Activated CD4-positive, alpha-beta T cell treated with anti-CD3 and anti-CD28 coated beads, Interleukin-2, amount 50 U/mL, for 1 hour (primary cell): Measurements from ENCODE around the gene XRCC1.

Experiments used
- DNase-seq: peaks from one replicate; pipeline ENCODE4 v3.0.0-alpha.2; 2020

Gene XRCC1

GRCh38 chr19:43507880-43508279, 67.4 kb downstream of the XRCC1 start:
- DNase-seq: no peak

- DNase-seq: no peak
Observed at GRCh38 chr19:43506629-43507028, 68.7 kb downstream of the XRCC1 start.

DNA sequence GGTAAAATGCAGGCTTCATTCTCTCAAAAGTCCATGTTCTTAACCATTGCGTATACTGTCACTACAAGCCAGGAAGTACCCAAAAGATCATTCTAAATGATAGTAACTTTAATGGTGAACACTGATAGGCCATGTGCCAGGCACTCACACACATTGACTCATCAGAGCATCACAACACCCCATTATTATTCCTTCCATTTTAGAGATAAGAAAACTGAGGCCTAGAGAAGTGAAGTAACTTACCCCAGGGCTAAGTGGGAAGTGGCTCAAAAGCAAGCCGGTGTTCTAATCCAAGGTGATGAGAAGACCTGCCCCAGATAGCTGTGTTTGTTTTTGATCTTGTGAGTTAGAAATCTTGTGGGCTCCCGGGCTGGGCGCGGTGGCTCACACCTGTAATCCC, 69.4 kb downstream of the XRCC1 start:
- no peak for DNase-seq

DNA sequence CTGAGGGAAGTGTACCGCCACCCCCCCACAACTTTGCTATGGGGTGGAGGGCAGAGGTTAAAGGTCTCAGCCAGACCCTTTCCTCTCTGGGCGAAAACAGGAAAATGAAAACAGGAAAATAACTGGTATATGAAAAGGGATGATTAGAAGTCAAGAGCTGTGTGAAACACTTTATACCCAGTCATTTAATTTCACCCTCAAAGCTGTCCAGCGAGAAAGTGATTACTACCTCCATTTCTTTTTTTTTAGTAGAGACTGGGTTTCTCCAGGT, 70.2 kb downstream of the XRCC1 start:
- DNase-seq: no peak

GRCh38 chr19:43504426-43505185, 70.7 kb downstream of the XRCC1 start, which contains the start of gene PHLDB3:
Gene PHLDB3 (minus strand): TSS chr19:43504746. CDS start chr19:43504118, 628 bp downstream.
- DNase-seq: peak; percentile 49

DNA sequence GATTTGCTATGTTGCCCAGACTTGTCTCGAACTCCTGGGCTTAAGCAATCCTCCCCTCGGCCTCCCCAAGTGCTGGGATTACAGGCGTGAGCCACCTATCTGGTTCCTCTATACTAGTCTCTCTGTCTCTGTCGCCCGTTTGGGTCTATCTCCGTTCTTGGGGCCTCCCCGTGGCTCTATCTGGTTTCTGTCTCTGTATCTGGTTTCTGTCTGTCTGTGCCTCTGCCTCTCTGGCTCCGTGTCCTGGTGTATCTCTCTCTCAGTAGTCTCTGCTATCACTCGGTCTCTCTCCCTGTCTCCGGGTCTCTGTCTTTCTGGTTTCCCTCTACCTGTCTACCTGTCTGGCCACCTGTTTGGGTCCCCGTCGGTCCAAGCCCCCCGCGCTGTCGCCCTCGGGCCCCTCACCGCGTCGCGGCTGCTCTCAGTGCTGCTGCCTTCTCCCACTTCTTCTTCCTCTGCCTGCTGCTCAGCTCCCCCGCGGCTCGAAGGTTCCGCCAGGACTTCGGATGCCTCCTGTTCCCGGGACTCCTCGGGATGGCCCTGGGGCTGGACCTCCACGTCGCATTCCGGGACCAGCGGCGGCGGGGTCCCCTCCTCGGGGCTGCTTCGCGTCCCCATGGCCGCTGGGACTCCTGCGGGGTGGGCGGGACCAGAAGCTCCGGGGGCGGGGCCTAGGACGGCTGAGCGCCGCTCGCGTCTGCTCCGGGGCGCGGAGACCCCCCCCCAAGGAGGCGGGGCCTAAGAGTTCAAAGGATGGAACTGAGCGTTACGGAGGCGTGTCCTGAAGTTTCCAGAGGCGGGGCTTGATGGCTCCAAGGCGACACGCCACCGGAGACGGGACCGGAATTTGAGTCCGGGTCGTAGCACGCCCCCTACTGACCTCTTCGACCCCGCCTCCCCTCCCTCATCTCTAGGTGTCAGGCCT, 71.6 kb downstream of the XRCC1 start:
- DNase-seq: peak; percentile 100

- DNase-seq: no peak
Observed at GRCh38 chr19:43502419-43502976, 72.8 kb downstream of the XRCC1 start.

GRCh38 chr19:43501661-43502418, 73.5 kb downstream of the XRCC1 start:
- no peak for DNase-seq

- DNase-seq: no peak
Observed at GRCh38 chr19:43499042-43499441, 76.3 kb downstream of the XRCC1 start.

- DNase-seq: no peak
Observed at GRCh38 chr19:43498233-43498842, 77.0 kb downstream of the XRCC1 start.

- no peak for DNase-seq
Observed at GRCh38 chr19:43496960-43497359, 78.4 kb downstream of the XRCC1 start.

GRCh38 chr19:43495082-43495481, 80.2 kb downstream of the XRCC1 start:
- DNase-seq: no peak
